Stimulated activated CD4-positive, alpha-beta T cell treated with anti-CD3 and anti-CD28 coated beads, Interleukin-2, amount 100 ng/mL, for 48 hours (primary cell): ENCODE results near the gene HNRNPA2B1.
"Not testable (repeated sequence)": the region's sequence is repeated elsewhere in the genome, so short reads cannot be mapped to it uniquely, and the experiment has no call there.

ENCODE experiments used
- DNase-seq, 2 donors: peaks; one replicate each; pipeline ENCODE4 v3.0.0-alpha.2; 2020

The HNRNPA2B1 gene

DNA sequence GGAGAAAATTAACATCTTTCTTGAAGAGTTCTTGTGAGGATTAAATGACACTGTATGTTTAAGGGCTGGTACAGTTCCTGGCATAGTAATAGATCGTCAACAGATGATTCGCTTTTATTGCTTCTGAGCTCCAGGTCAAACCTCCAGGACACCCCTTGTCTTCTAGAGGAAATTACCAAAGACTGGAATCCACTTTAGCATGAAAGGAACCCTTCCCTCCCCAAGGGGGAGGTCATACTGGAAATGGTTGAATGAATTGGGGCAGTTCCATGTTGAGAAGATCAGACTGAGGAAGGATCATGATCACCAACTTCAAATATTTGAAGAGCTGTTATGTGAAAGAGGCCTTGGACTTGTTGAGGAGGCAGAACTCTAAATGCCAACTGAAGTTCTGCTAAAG is 39.6 kb downstream of the HNRNPA2B1 start:
- DNase-seq: no peak

DNA sequence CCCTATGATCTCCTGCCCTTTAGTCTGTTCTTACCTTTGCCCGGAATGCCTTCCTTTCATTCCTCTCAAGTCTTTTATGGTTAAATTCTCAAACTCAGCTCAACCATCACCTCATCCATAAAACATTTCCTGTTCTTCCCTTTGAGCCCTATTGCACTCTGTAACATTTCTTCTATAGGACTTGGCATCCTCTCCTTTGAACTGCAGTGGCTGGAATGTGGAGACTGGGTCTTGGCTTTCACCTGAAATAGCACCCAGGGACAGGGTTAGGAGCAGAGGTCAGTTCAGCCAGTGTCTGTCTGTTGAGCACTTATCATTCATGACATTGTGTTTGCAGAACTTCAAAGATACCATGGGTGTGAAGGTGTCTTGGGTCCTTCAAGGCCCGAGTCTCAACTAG is 41.3 kb downstream of the HNRNPA2B1 start:
- no peak for DNase-seq

DNA sequence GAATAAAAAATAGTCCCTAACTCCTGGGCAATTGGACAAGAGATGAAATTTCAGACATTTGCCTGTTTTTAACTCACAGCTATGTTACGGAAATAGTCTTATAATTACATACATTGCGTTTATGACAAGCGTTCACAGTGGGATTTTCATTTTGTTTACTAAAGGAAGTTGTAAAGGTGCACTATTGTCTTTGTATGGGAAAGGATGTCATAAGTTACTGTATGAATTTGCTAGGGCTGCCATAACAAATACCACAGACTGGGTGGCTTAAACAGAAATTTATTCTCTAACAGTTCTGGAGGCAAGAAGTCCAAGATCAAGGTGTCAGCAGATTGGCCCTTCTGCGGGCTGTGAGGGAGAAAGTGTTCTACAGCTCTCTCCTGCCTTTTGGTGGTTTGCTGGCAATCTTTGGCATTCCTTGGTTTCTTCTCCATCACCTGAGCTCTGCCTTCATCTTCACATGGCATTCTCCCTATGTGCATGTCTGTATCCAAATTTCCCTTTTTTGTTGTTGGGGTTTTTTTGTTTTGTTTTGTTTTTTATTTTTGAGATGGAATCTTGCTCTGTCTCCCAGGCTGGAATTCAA is 42.9 kb downstream of the HNRNPA2B1 start:
- no peak for DNase-seq

DNA sequence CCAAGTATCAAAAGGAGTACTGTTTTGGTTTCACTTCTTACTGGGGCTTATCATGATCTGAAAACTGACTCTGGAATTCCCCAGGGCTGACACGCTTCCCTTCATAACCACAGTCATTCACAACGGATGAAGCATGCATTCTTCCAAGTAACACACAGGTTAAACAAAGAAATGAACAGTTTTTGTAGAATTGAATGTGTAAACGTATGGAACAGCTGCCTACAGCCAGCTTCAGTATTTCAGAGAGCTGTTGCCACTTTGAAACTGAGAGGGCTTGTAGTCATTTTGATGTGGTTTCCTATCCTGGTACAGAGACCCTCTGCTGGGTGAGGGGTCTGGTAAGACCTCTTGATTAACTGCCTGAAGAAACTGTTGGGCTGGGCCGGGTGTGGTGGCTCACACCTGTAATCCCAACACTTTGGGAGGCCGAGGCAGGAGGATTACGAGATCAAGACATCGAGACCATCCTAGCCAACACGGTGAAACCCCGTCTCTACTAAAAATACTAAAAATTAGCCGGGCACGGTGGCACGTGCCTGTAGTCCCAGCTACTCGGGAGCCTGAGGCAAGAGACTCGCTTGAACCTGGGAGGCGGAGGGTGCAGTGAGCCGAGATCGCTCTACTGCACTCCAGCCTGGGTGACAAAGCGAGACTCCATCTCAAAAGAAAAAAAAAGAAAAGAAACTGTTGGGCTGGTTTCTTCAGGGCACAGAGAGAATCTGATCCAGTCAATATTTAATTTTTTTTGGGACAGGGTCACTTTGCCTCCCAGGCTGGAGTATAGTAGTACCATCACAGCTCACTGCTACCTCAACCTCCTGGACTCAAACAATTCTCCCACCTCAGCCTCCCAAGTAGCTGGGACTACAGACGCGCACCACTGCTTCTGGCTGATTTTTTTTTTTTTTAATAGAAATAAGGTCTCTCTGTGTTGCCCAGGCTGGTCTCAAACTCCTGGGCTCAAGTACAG is 43.8 kb downstream of the HNRNPA2B1 start:
- DNase-seq: peak in 1 of 2 donors; percentile 36

DNA sequence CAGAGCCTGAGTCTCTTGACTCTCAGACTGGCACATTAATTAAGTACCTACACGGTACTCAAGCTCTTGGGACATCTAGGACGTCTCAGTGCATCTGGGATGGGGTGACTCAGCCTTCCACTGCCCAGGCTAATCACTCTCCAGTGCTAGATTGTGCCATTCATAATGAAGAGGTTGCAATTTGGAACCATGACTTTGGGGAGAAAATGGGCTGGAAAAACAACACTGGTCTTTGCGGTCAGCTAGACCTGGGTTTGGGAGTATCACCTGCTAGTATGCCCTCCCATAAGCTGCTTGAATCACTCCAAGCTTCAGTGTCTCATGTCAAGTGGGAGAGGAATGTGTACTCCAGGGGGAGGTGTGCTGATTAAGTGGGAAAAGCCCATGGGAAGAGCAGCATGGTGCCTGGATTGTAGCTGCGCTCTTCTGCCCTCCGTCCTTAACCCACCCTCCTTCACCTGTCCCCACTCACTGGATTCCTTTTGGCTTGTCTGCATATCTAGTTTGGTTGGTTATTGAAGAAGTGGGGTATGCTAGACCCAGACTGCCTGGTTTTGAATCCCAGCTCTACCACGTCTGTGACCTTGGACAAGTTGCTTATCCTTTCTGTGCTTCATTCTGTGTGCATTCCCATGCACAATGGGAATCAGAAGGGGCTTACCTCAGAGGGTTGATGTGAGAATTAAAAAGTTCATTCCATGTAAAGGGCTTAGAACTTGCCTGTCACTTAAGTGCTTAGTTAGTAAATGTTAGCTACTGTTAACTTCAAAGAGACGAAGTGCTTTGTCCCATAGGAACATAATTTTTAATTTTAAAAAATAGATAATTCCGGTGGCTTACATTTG is 44.8 kb downstream of the HNRNPA2B1 start:
- no peak for DNase-seq

DNA sequence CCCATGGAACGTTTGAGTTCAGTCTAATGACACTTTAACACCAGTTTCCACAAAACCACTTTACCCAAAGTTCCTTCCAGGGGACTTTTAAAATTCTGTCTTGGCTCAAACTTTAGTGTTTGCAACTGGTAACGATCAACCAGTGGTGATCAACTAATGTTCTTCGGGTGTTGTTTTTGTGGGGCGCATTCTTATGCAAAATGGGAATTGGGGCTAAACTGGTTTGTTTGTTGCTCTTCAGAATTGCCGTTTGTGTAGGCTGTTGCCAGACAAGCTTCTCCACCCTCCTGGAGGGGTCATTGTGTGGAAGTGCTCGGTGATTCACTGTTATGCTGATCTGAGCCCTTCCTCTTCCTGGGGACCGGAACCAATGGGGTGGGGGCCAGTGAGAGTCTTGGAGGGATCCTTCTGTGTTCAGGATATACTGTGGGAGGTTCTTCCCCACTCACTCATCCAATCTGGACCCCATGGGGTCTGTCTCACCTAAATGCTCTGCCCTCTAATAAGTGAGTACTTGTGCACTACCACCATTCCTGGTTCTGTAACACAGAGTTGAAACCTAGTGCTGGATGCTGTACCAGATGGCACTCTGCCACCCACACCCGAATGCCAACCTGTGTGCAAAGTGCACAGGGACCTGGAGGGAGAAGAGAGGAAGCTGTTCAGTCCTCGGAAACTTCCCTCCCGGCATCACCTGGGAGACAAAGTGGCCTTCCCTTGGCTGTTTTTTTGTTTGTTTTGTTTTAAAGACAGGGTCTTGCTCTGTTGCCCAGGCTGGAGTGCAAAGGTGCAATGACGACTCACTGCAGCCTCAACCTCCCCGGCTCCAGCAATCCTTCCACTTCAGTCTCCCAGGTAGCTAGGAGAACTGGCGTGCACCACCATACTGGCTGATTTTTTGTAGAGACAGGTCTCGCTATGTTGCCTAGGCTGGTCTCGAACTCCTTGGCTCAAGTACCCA is 46.4 kb downstream of the HNRNPA2B1 start:
- DNase-seq: no peak

DNA sequence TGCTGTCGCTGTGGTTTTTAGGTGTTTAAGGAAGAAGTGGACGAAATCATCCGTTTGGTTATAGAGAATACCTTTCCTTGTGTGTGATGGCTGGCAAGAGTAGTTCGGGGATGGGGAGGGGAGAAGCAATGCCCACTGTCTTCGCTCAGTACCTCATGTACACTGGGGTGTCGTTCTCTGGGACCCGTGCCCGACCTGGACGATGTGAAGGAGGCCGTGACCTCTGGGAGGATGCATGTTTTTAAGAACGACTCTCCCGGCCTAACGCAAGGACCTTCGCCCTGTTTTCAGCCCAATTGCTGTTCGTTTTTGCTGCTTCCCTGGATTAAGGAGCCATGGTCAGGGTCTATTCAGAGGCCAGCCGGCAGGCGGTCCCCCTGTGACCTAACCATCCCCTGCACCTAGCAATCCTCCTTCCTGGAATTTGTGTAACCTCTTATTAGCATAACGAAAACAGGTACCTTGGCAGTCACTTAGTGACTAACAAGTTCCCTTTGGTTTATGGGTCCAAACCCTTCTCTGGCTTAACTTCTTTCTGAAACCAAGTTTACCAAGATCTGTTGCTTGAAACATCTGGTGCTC is 47.2 kb downstream of the HNRNPA2B1 start:
- peak in 1 of 2 donors; percentile 24 for DNase-seq

DNA sequence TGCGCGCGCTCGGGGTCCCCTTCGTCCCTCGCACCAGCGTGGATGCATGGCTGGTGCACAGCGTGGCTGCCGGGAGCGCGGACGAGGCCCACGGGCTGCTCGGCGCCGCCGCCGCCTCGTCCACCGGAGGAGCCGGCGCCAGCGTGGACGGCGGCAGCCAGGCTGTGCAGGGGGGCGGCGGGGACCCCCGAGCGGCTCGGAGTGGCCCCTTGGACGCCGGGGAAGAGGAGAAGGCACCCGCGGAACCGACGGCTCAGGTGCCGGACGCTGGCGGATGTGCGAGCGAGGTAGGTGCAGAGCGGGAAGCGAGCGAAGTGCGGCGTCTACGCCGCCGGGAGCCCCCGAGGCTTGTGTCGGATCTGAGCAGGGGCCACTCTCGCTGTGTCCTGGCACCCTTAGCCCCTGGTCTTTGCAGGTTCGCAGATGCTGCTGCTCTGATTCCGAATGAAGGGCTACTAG is 47.7 kb downstream of the HNRNPA2B1 start:
- DNase-seq: peak in 1 of 2 donors; percentile 26

DNA sequence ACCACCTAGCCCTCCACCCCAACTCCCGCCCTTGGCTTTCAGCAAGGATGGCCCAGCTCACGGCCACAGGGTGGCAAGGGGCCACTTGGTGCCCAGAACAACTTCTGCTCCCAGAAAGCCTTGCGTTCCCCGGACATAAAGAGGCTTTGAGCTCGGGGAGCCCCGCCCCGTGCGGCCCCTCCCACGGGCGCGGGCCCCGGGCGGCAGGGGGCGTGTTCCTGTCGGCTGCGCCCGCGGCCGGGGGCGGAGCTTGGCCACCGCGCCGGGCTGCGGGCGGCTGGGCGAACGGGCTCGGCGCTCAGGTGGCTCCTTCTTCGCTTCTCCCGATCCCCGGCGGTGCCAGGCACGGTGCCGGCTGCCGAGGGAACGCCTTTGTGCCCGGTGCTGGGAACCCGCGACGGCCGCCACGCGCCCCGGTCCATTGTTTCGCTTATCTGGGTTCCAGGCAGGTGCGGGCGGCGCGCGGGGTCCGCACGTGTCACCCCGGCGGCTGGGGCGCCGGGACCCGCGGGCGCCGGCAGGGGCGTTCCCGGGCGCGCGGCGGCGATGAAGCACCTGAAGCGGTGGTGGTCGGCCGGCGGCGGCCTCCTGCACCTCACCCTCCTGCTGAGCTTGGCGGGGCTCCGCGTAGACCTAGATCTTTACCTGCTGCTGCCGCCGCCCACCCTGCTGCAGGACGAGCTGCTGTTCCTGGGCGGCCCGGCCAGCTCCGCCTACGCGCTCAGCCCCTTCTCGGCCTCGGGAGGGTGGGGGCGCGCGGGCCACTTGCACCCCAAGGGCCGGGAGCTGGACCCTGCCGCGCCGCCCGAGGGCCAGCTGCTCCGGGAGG is 48.4 kb downstream of the HNRNPA2B1 start, which contains the start of gene NFE2L3:
NFE2L3 (plus strand) TSS at position 246 of the 829 bp plus-strand sequence; CDS start at position 547, 301 bp downstream.
- peak; percentile 74 to 83 for DNase-seq

DNA sequence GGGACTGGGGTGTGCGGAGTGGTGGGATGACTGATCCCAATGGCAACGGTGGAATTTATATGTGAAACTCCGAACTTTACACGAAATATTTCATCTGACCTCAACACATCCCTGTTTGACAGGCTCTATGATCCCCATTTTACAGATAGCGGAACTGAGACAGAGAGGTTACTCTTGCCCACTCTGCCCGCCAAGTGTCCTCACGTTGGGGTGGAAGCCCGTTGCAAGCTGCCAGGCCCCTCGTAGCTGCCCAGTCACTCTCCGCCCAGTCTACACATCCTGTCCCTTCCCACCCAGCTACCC is 48.9 kb downstream of the HNRNPA2B1 start:
- DNase-seq: no peak

DNA sequence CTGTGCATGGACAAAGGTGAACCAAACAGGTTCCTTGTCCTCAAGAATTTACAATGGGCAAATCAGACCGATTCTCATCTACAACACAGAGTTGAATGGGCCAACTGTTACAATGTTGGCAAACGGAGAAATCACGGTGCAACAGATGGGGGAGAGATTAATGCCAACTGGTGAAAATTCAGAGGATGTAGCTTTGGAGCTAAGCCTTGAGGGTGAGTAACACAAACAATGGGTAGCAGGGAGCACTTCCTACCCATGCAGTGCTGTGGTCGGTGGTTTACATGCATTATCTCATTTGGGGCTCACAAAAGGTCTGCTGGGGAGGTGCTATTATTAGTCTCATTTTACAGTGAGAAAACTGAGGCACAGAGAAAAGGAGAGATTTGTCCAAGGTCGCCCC is 49.5 kb downstream of the HNRNPA2B1 start:
- DNase-seq: no peak

DNA sequence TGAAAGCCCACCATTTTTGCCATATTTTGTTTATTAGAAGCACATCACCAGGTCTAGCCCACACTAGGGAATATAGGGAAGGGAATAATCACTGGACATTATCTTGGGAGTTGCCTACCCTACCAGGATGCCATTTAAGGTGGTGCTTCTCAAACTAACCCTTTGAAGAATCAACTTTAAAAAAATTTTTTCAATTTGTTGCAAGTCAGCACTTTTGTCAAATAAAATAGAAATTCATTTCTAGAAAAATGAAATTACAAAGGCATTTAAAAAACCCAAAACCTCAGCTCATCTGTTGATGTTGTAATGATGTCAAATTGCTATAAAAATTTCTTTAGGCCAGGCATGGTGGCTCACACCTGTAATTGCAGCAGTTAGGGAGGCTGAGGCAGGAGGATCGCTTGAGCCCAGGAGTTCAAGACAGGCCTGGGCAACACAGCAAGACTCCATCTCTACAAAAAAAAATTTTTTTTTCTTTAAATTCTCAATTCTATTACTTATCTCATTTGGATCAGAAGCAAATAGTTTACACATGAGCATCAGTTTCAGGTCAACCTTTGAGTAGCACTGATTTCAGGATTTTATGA is 51.1 kb downstream of the HNRNPA2B1 start:
- DNase-seq: no peak

DNA sequence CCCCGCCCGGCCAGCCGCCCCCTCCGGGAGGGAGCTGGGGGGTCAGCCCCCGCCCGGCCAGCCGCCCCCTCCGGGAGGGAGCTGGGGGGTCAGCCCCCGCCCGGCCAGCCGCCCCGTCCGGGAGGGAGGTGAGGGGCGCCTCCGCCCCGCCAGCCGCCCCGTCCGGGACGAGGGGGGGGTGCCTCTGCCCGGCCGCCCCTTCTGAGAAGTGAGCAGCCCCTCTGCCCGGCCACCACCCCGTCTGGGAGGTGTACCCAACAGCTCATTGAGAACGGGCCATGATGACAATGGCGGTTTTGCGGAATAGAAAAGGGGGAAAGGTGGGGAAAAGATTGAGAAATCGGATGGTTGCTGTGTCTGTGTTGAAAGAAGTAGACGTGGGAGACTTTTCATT is 52.2 kb downstream of the HNRNPA2B1 start:
- DNase-seq: not testable (repeated sequence)

DNA sequence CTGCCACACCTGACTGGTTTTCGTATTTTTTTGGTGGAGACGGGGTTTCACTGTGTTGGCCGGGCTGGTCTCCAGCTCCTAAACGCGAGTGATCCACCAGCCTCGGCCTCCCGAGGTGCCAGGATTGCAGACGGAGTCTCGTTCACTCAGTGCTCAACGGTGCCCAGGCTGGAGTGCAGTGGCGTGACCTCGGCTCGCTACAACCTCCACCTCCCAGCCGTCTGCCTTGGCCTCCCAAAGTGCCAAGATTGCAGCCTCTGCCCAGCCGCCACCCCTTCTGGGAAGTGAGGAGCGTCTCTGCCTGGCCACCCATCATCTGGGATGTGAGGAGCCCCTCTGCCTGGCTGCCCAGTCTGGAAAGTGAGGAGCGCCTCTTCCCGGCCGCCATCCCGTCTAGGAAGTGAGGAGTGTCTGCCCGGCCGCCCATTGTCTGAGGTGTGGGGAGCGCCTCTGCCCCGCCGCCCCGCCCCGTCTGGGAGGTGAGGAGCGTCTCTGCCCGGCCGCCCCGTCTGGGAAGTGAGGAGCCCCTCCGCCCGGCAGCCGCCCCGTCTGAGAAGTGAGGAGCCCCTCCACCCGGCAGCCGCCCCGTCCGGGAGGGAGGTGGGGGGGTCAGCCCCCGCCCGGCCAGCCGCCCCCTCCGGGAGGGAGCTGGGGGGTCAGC is 52.8 kb downstream of the HNRNPA2B1 start:
- not testable (repeated sequence) for DNase-seq

DNA sequence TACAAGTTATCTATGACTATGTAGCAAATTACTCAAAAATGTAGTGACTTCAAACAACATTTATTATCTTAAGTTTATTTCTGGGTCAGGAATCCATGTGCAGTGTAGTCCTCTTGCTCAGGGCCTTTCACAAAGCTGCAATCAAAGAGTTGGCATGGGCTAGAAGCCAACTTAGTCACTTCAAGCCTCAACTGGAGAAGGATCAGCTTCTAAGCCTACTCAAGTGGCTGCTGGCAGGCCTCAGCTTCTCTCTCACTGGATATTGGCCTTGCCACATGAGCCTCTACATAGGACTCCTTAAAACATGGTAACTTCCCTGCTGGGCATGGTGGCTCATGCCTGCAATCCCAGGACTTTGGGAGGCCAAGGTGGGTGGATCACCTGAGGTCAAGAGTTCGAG is 53.5 kb downstream of the HNRNPA2B1 start:
- no peak for DNase-seq

DNA sequence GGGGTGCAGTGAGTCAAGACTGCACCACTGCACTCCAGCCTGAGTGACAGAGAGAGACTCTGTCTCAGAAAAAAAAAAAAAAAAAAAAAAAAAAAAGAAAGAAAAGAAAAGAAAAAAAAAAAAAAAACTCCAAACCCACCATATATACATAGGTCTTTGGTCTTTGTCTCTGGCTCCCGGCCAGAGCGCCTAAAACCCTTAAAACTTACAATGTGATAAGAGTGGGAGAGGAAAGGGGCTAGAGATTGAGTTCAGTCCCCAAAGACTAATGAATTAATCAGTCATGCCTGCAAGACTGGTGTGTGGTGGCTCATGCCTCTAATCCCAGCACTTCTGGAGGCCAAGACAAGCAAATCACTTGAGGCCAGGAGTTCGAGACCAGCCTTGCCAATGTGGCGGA is 55.3 kb downstream of the HNRNPA2B1 start:
- no peak for DNase-seq

DNA sequence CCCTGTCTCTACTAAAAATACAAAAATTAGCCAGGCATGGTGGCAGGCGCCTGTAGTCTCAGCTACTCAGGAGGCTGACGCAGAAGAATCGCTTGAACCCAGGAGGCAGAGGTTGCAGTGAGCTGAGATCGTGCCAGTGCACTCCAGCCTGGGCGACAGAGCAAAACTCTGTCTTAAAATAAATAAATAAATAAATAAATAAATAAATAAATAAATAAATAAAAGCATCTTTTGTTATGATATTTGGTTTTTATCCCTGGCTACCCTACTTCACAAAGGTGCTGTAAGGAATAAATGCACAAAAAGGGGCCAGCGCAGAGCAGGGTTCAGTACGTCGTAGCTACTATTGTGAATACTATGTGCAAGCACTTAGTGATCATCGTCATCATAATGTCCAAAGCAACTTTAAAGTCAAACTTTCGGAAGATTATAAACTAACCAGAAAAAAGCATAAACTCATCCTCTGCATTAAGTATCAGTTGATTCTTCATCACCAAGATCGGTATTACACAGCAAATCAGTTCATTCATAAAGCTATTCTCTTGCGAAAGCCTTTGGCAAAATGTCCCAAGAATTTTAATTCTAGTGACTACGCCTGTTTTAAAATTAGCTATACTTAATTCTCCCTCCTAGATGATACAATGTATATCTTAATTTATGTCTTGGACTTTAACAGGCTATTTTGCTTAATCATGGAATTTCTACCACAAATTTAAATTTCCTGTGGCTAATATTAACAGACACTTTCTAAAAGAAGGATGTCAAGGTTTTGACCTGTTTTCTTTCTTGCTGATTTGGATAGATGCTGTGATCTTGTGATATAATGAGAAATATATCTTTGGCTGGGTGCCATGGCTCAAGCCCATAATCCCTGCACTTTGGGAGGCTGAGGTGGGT is 56.1 kb downstream of the HNRNPA2B1 start:
- DNase-seq: no peak

DNA sequence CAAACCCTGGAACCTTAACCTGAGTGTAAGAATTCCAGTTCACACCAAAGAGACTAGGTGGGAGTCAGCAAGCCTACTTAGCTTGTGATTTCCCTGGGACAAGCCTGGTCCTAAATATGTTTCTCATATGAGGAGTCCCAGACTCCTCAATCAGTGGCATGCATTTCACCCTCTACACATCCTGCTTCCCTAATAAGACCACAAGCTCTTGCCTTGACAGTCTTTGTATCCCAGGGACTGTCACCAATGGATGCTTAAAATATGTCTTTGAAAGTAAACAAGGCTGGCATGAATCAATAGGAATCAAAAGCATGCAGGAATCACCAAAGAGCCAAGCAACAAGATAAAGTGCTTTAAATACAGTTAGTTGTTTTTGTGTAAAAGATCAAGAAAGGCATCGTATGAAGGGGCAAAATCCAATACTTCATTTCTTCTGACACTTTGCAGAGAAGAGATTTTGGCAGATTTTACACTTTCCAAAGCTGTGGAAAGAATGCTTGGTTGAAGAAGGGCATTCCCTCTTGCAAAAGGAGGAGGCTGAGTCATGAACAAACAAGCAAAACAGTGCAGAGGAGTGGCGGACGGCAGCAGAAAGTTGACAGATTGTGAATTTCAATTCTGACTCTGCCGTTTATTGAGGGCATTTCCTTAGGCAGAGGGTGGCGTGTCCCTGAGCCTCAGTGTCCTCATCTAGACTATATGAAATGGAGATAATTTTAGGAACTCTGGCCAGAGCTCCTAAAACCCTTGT is 57.1 kb downstream of the HNRNPA2B1 start:
- no peak for DNase-seq
